GM04504 (cell line): ENCODE results near the gene NUTM2E.
"Not testable (repeated sequence)": the region's sequence is repeated elsewhere in the genome, so short reads cannot be mapped to it uniquely, and the experiment has no call there.

ENCODE experiments used
- DNase-seq: peaks from one replicate; pipeline ENCODE4 v3.0.0-alpha.2; 2012; ENCODE audit warnings: low read depth

NUTM2E gene

DNA sequence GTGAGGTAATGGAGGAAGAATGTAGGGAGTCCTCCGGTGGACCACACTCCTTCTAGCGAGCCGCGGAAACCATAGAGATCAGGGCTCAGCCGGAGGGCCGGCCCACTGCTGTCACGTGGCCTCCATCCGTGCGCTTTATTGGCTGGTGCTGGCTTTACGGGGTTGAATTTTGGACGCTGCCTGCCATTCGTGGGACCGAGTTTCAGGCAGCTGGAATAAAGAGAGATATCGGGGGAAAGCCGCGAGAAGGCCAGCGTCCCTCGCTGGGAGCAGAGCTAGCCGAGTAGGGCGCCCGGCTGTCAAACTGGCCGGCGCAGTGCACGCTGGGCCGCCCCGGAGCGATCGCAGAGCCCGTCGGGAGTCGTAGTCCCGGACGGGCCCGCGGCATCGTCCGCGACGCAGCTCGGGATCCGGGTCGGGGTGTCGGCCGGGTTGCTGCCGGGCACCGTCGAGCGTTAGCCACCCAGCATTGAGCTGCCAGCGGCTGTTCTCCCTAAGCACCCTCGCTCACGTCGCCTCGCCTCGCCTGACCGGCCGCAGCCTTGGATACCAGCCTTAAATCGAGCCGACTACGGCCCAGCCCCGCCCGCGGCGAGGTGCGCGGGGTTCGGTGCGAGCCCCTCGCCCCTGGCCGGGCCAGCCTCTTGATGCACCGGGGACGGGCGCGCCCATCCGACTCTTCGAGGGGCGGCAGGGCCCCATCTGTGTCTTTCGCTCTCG is at the start of gene NUTM2E:
TSS of gene NUTM2E (plus strand) at position 244 of the 720 bp plus-strand sequence. CDS start 15,002 bp downstream, outside the sequence.
- DNase-seq, result peak; percentile 55

GRCh38 chr10:79777997-79778396 is 48.5 kb upstream of the NUTM2E start:
- not testable (repeated sequence) for DNase-seq

DNA sequence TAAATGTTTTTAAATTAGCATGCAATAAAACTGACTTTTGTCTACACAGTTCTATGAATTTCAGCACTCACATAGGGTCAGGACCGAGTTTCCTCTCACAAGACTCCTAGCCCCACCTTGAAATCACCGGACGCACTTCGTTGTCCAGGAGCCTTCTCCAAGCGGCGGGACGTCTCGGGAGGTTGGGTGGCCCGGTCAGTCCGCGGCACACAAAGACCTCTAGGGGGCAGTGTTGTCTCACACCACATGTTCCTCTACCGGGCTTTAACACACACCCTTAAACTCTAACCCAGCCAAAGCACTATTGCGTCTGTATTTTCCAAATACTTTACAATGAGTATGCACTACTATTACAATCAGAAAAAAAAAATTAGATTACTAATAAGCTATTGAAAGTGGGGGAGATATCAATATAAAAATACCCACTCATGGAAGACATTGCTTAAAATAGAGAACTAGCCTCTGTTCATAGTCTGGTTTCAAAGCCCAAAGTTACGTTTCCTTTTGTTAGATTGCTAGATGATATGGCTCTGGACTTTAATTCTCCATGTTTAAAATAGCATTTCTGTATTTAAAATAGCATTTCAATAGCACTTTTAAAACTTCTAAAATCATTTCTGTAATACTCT is 47.1 kb upstream of the NUTM2E start:
- peak; percentile 1 for DNase-seq

DNA sequence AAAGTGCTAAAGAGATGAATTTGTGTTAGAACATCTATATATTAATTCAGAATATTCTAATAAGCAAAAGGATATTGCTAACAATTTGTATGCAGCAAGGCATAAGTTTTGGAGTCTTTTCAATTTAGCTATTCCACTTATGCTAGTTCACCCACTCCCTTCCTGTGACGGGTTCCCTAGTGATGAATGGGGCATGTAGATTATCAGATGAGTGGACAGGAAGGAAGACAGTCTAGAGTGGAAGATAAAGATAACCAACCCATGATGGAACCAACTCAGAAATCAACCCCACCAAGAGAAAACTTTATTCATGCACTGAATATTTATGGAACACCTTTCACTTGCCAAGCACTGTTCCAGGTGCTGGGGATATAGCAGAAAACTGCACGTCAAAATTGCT is 46.5 kb upstream of the NUTM2E start:
- not testable (repeated sequence) for DNase-seq

GRCh38 chr10:79781584-79781983 is 45.0 kb upstream of the NUTM2E start:
- DNase-seq, result not testable (repeated sequence)

DNA sequence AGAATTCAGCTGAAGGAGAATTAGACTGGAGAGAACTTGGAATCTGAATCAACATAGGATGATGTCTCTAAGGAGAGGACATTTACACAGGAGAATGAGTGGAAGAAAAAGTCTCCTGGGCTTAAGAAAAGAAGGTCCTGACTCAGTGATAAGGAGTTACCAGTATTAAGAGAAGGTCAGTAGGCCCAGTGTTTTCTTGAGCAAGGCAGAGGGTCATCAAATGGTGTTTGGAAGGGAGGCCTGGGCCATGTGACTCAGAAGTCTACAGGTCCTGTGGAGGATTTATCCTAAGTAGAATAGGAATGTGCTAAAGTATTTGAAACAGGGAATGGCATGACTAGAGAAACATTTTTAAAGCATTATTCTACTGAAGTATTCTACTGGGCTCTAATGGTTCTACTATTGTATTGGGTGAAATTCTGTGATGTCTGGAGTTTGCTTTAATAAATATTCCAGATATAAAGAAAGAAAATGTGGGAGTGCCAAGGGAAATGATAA is 39.0 kb upstream of the NUTM2E start:
- not testable (repeated sequence) for DNase-seq

GRCh38 chr10:79789351-79789750 is 37.2 kb upstream of the NUTM2E start:
- not testable (repeated sequence) for DNase-seq

- DNase-seq, result not testable (repeated sequence)
Measured at GRCh38 chr10:79791906-79792517, 34.5 kb upstream of the NUTM2E start.

DNA sequence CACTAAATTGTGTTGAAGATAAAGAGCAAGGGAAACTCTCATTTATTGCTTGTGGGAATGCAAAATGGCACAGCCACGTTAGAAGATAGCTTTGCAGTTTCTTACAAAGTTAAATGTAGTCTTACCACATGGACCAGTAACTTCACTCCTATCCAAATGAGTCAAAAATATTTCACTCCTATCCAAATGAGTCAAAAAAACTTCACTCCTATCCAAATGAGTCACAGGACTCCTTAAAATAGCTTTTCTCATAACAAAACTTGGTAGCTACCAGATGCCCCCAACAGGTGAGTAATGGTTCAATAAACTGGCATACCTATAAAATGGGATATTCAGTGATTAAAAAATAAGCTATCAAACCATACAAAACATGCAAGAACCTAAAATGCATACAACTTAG is 27.2 kb upstream of the NUTM2E start:
- not testable (repeated sequence) for DNase-seq

- peak; percentile 3 for DNase-seq
Measured at GRCh38 chr10:79805857-79806256, 20.7 kb upstream of the NUTM2E start.

GRCh38 chr10:79811895-79812294 is 14.6 kb upstream of the NUTM2E start:
- not testable (repeated sequence) for DNase-seq

DNA sequence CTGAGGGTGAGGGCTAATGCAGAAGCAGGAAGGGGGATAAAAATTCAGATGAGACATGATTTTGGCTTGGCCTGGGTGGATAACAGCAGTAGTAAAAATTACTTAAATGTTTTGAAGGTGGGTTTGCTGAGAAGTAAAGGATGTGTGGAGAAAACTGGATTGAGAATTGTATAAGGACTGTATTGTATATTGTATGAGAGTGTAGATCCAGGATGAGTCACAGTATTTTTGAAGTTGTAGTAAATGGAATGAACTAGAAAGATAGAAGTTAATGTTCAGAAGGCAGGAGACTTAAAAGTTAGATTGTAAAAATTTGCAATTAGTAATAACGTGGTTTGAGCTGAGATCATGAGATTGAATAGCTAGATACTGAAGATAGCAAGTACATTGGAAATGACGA is 10.2 kb upstream of the NUTM2E start:
- not testable (repeated sequence) for DNase-seq

DNA sequence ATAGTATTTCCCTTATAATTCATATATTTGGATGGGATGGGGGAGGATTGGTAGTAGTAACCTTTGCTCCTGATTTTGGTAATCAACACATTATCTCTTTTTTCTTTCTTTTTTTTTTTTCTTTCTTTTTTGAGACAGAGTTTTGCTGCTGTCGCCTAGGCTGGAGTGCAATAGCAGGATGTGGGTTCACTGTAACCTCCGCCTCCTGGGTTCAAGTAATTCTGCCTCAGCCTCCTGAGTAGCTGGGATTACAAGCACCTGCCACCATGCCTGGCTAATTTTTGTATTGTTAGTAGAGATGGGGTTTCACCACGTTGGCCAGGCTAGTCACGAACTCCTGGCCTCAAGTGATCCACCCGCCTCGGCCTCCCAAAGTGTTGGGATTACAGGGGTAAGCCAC is 3.2 kb upstream of the NUTM2E start:
- not testable (repeated sequence) for DNase-seq

- DNase-seq, result not testable (repeated sequence)
Measured at GRCh38 chr10:79825587-79826011, 940 bp upstream of the NUTM2E start.

DNA sequence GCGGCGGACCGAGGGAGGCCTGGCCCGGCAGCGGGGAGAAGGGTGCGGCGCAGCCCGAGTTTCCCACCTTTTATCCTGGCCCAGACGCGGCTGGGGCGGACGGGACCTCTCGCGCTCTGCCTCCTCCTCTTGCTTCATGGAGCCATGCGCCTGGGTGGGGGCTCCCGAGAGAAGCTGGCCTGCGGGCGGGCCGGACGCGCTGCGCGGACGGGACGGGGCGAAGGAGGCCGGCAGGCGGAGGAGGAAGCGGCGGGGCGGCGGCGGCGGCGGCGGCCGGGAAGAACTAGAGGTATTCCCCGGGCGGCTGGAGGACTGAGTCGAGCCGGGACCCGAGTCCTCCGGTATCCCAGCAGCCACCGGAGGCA is 426 bp upstream of the NUTM2E start:
- DNase-seq, result not testable (repeated sequence)

DNA sequence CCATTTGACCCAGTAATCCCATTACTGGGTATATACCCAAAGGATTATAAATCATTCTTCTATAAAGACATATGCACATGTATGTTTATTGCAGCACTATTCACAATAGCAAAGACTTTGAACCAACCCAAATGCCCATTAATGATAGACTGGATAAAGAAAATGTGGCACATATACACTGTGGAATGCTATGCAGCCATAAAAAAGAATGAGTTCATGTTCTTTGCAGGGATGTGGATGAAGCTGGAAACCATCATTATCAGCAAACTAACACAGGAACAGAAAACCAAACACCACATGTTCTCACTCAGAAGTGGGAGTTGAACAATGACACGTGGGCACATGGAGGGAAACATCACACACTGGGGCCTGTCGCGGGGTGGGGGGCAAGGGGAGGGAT is 7.3 kb downstream of the NUTM2E start:
- DNase-seq, result not testable (repeated sequence)

- not testable (repeated sequence) for DNase-seq
Measured at GRCh38 chr10:79835891-79836290, 9.4 kb downstream of the NUTM2E start.

GRCh38 chr10:79836891-79837290 is 10.4 kb downstream of the NUTM2E start:
- DNase-seq, result not testable (repeated sequence)

GRCh38 chr10:79838441-79838840 is 11.9 kb downstream of the NUTM2E start:
- not testable (repeated sequence) for DNase-seq

- DNase-seq, result not testable (repeated sequence)
Measured at GRCh38 chr10:79853191-79853854, 26.8 kb downstream of the NUTM2E start.

- DNase-seq, result not testable (repeated sequence)
Measured at GRCh38 chr10:79862269-79862668, 35.7 kb downstream of the NUTM2E start.

- DNase-seq, result not testable (repeated sequence)
Measured at GRCh38 chr10:79862803-79863202, 36.3 kb downstream of the NUTM2E start.
